Globus pallidus (tissue), 1 donor: ENCODE measurements around the gene HM13.
"Not testable (repeated sequence)": the region's sequence is repeated elsewhere in the genome, so short reads cannot be mapped to it uniquely, and the experiment has no call there.

Source experiments
- DNase-seq: peaks from one replicate; pipeline ENCODE4 v3.0.0-alpha.2; 2015; ENCODE audit warnings: low spot score

HM13 gene

DNA sequence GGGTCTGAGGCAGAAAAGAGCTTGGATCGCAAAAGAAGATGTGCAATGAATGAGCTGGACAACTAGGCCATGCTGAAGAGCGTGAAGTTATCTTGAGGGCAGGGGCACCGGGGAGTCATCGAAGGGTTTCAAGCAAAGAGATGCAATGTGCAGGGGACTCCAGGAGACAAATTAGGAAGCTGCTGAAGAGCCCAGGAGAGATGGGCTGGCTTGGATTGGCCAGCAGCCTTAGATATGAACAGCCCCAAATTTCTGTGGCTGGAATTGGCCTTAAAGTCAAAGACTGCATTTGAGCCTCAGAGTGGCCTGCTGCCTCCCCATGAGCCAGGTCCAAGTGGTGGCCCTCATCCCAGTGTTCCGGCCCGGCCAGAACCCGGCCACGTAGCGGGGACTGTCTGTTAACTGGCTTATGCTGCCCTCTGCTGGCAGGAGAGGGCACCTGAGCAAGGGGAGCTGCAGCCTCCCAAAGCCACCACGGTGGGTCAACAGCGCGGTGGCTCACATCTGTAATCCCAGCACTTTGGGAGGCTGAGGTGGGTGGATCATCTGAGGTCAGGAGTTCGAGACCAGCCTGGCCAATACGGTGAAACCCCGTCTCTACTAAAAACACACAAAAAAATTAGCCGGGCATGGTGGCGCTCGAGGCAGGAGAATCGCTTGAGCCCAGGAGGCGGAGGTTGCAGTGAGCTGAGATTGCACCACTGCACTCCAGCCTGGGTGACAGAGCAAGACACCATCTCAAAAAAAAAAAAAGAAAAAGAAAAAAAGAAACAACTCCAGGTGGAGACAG lies 11.2 kb upstream of the HM13 start:
- peak; percentile 63 for DNase-seq

DNA sequence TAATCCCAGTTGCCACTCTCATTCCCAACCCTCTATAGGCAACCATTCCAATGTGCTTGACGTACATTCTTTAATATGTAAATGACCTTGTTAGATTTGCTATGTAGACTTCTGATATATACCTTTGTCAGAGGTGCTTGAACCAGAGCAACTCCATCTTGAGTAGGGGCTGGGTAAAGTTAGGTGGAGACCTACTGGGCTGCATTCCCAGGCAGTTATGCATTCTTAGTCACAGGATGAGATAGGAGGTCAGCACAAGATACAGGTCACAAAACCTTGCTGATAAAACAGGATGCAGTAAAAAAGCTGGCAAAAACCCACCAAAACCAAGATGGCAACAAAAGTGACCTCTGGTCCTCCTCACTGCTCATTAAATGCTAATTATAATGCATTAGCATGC lies 8.3 kb upstream of the HM13 start:
- no peak for DNase-seq

DNA sequence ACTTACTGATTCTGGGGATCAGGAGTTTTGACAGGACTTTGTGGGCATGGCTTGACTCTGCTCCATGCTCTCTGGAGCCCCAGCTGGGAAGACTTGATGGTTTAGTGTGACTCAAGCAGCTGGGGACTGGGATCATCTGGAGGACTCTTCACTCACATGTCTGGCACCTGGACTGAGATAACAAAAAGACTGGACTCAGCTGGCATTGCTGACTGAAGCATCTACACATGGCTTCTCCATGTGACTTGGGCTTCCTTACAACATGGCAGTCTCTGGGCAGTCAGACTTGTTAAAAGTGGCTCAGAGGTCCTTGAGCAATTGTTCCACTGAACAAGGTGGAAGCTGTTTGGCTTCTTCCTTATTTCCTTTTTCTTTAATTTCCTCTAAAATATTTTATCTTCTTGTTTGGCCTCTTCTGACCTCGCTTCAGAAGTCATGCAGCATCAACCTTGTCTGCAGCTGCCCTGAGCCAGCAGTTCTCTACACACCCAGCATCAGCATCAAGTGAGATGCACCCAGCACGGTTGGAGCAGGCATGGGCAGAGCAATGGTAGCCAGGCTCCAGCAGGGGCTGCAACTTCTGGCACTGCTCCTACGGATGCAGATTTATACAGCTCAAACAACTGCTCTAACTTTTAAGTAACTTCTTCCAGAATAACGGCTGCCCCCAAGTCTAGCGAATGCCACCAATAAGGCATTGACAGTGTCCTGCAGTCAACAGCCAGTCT lies 5.6 kb upstream of the HM13 start:
- DNase-seq: no peak

DNA sequence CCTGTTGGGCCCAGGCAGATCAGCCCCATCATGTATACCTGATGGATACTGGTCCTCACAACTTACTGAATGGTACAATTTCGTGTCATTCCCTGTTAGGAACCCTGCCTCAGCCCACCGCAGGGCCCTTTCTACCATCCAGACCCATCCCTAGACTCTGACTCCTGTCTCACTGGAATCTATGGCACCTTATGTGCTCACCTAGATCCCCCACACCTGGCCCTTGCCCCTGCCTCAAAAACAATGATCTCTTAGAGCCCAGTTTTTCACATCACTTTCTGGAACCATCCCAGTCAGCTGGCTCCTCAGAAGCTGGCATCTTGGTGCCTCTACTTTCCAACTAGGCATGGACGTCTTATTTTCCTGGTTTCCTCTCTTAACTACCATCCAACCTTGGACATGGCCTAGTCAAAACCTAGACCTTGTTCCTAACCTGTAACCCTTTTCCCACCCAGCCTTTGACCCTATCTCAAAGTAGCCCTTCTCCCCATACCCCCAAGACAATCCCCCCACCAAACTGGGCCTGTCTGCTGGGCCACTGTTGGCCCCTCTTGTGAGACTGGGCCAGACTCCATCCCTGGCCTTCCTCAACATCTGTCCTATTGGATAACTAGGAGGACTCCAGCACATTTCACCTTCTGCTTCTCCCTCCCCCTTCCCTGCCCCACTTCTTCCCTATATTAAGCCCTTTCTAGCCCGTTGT lies 981 bp downstream of the HM13 start:
- no peak for DNase-seq

DNA sequence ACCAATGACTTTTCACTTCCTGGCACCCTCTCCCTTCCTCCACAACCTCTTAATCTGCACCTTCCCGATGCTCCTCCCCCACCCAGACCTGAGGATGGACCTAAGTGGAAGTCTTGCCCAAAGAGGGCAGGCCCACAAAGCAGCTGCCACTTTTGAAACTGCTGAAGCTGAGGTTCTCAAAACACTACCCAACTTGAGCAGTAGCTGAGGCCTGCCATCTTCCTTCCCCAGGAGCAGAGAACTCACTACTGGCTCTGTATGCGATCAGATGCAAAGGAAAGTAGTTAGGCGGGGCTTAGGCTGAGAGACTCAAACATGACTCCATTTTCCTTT lies 1.5 kb downstream of the HM13 start:
- DNase-seq: no peak

DNA sequence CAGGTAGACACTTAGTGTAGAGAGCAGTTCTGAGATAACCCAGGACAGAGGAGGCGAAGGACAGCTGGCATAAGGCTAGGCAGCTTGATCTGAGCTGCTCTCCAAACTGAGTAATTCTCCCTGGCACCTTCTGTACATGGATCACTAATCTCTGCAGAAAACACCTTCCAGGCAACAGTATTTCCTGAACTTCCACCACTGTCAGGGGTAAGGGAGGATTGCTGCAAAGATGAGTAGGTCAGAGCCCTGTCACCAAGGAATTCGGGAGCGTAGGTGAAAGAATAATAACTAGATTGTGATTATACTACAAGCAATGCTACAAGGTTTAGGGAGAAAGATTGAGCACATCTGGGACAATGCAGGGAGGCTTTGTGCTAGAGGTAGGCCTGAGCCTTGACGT lies 1.9 kb downstream of the HM13 start:
- DNase-seq: no peak

DNA sequence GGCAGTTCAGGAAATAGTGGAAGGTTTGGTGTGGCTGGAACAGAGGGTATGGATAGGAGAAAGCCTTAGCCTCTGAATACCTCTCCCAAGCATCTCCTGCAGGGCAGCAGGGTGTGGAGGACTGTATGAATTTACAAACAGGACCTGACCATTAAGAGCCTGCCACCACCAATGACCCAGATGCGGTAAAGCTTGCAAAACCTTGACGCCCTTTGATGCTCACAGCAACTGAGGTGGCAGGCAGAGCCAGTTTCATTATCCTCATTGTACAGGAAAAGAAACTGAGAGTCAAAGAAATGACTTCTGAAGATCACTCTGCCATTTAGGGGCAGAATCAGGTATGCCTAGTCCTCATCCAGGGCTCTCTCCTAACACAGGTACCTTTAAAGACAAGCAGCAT lies 2.4 kb downstream of the HM13 start:
- DNase-seq: no peak

DNA sequence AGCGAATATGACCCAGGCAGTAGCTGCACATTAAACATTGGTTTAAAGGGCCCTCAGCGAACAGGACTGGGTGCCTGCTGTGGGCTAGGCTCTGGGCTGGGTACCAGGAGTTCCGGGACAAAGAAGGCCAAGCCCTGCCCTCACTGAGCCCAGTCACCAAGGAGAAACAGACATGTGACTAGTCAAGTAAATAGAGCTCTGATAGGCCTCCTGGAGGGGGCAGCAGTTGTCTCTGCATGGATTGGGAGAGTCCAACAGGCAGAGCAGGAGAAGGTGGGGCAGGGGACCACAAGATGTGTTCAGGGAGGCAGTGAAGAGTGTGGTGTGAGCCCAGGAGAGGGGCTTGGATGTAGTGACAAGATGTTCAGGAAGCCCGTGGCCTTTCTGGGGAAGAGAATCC lies 3.1 kb downstream of the HM13 start:
- DNase-seq: no peak

DNA sequence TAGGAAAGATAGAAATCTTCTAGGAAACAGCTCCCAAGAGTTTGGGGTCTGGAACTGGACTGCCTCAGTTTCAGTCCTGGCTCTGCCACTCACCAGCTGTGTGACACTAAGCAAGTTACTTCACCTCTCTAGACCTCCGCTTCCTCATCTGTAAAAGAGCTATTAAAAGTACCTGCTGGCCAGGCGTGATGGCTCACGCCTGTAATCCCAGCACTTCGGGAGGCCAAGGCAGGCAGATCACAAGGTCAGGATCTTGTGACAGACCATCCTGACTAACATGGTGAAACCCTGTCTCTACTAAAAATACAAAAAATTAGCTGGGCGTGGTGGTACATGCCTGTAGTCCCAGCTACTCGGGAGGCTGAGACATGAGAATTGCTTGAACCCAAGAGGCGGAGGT lies 7.0 kb downstream of the HM13 start:
- DNase-seq: not testable (repeated sequence)

DNA sequence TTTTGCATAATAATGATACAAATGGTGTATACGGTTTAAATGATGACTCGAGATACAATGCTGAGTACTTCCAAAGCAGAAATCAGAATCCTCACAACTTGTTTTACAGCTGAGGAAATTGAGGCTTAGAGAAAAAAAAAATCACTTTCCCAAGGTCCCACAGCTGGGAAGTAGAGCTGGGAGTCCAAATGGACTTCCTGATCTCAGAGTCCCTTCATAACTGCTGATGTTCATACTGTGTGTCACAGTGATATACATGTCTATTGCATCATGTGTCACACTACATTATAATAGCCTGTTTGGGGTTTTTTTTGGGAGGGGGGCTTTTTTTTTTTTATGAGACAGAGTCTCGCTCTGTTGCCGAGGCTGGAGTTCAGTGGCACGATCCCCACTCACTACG lies 8.5 kb downstream of the HM13 start:
- DNase-seq: no peak

DNA sequence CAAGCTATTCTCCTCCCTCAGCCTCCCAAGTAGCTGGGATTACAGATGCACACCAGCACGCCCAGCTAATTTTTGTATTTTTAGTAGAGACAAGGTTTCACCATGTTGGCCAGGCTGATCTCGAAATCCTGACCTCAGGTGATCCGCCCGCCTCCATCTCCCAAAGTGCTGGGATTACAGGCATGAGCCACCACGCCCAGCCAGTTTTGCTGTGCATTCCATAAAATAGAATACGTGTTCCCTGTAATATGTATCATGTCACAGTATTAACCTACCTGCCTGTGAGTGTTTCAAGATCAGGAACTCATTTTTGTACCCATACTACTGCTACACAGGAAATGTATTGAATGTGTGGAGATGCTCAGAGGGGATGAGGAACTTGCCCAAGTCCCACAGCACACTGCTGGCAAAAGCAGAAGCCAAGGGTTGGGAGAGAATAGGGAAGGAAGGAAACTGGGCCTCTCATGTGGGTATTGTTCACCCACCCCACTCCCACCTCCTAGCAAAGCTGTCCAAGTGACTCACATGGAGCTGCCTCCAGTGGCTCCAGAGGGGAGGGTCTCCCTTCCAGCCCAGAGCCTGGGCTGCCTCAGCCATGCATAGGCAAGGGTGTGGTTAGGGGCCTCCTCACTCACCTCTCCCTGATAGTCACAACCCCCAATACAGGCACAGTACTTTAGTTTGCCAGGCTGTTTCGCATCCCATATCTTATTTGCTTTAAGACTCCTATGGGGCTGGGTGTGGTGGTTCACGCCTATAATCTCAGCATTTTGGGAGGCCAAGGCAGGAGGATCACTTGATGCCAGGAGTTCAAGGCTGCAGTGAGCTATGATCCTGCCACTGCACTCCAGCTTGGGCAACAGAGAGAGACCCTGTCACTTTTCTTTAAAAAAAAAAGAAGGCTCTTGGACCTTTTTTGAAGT lies 9.4 kb downstream of the HM13 start:
- DNase-seq: peak; percentile 46

DNA sequence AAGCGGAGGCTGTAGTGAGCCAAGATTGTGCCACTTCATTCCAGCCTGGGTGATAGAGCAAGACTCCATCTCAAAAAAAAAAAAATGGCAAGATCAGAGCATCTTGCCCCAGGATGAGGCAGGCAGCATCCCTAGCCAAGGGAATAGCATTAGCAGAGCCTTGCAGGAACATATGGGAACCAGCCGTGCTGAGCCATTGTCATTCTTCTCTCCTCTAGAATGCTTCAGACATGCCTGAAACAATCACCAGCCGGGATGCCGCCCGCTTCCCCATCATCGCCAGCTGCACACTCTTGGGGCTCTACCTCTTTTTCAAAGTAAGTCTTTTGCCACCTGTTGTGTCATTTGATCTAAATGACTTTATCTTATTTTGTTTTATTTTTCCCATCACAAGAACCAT lies 13.0 kb downstream of the HM13 start:
- DNase-seq: no peak

DNA sequence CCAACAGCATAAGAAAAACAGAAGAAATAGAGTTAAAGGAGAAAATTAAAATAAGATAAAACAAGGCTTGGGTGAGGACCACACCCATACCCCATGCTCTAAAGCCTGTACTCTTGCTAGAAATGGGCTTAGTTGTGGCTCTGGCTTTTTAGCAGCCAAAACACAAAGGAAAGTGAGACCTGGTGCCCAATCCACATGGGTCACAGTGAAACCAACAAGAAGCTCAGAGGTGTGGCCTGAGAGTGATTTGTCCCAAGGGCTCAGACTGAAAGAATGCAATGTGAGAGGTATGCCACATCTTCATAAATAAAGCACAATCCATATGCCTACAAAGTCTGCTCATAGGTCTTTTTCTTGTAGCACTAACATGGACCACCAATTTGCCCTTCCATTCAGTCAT lies 21.1 kb downstream of the HM13 start:
- DNase-seq: no peak

DNA sequence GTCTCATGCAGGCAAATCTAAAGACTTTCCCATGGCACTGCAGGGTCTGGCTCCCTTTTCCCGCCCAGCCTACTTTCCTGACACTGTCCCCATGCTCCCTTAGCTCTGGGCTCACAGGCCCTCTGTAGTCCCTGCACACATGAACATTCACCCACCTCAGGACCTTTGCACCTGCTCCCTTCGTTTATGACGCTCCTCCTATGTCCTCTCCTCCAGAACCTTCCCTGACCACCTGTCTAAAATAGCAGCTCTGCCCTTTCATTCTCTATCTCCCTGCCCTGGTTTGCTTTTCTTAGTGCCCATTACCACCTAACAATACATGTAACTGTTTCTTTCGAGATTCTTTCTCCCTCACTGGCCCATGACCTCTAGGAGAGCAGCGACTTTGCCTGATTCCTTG lies 22.3 kb downstream of the HM13 start:
- DNase-seq: no peak

DNA sequence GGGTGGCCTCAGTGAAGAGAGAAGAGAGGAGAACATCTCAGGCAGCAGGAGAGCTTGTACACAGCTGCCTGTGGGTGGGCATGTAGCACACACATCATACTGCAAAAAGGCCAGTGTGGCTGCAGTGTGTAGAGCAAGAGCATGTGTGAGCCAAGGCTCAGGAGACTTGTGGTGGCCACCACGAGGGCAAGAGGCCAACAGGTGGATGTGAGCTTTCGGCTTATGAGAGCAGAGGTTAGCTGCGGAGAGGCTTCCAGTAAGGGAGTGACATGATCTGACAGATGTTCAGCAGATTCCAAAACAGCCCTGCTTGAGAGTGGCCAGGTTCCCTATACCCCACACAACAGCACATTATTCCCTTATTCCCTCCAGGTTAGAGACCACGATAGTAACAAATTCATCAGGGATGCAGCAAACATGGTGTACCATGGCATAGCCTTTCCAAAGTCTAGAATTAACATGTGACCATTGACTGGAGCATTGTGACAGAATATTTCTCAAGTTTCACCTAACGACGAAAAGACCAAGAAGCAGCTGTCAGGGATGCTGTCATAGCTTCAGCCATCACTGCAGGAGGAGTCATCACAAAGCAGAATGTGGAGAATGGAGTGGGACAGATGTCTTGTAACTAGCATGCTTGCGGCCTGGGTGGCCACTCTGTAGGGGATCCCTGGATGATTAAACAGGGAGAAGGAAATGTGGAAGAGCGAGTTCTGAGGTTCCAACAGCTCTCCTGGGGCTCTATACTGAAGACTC lies 23.1 kb downstream of the HM13 start:
- no peak for DNase-seq

DNA sequence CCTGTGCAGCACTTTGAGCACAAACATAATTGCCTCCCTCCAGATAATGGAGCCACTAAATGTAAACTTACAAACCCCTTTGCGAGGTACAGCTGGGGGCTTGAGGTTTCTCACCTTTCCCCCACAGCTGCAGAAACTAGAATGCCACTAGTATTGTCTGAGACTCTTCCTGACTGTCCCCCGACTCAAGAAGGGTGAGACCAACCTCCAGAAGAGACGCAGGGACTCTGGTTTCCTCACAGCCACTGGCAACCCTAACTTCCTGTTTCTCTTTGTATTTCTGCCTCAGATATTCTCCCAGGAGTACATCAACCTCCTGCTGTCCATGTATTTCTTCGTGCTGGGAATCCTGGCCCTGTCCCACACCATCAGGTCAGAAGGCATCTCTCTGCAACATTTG lies 23.6 kb downstream of the HM13 start:
- DNase-seq: no peak

DNA sequence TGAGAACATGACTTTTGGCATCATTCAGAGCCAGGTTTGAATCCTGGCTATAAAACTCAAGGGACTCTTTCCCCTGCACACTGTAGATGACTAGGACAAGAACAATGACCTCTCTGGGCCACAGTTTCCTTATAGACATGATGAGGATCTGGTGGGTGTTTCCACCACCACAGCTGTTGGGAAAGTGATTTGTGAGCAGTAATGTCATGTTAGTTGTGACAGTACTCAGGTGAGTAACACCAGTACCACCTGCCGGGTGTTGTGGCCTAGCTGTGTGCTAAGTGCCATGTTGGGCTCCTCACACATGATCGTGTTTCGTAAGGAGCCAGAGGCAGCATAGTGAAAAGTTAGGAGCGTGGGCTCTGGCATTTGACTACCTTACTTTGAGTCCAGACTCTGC lies 24.1 kb downstream of the HM13 start:
- no peak for DNase-seq

DNA sequence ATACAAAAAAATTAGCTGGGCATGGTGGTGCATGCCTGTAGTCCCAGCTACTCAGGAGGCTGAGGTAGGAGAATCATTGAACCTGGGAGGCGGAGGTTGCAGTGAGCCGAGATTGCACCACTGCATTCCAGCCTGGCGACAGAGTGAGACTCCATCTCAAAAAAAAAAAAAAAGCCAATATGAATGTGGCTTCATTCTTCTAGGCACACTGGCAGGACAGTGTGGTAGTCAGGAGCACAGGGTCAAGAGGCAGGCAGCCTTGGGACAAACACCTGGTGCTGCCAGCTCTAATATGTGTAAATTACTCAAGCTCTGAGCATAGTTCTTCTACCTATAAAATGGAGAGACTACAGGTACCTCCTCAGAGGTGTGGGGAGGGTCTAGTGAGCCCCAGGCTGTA lies 25.4 kb downstream of the HM13 start:
- DNase-seq: not testable (repeated sequence)

DNA sequence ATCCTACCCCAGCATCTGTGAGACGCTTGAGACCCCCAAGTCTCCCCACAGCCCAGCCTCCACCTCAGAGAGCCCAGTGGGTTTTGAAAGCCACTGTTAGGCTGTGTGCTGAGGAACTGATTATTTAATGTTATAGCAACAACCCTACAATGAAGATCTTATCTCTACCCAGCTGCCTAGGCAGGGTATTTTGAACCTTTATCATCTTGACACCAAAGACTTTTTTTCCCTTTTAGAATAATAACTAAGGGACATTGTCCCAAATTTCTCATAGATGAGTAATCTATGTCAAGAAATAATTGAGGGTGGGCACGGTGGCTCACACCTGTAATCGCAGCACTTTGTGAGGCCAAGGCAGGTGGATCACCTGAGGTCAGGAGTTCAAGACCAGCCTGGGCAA lies 26.2 kb downstream of the HM13 start:
- no peak for DNase-seq

DNA sequence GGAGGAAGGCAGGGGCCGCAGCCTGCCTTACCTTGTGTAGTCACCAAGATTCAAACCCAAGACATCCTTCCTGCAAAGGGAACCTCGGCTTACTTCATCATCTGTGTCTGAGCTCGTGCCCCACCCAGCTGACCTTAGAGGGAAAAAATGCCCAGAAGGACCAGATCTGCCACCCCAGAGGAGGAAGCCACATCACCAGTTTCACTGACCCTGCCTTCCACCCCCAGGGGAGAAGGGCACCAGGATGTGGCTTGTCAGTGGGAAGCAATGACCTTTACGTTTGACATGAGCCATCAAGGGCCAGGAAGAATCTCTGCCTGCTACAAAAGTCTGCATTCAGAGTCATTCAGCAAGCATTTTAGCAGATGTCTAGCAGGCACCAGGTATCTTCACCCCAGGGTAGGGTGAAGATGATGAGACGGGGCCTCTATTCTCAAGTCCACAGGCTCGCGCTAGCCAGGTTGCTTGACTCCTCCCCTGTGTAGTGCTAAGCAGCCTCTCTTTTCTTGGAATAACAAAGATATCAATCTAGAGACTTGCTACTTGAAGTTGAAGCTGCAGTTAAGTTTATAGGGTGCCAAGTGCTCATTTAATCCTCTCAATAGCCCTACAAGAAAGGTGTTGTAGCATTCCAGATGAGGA lies 28.1 kb downstream of the HM13 start:
- no peak for DNase-seq

DNA sequence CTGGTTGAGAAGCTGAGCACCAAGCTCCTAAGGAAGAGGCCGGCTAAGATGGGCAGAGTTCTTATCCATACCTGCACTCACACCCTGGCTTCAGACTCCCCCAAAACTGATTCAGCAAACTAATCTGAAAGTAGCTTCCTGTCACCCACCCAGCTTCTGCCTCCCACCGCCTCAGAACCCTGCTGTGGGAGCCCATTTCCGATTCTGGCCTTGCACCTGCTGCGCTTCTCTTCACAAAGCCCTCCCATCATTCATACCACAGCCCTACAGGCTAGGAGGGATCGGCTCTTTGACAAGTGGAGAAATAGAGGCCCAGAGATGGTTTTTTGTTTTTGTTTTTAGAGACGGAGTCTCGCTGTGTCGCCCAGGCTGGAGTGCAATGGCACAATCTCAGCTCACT lies 28.7 kb downstream of the HM13 start:
- no peak for DNase-seq
